ENCODE measurements around the gene TEX12. TPM values are rescaled to one million over a fixed set of nuclear protein-coding genes. Genes with fewer than 3 reads are reported as not detected.

The TEX12 gene
- total RNA-seq, 1 donor from 2014 or later: not detected

DNA sequence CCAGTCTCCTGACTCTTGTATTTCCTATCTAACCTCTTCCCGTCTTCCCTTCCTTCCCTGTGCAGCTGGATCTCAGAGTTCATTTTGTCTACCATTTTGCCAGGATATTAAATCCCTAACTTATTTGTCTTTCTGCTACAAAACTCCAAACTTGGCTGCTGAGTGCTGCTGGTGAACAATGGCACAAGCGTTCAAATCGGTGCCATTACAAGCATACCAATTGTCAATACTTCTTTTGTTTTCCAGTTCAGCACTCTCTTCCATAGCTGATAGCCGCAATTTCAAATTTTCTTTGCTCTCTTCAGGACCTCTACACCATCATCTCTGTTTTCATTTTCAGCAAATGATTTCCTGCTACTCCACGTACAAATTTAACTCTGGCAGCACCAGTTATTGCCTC is 16.7 kb upstream of the TEX12 start:
- H3K4me3 Mint-ChIP-seq (ENCODE audit: low read depth): no peak overlapping the region
- no peak for DNase-seq (ENCODE audit: low spot score, unreplicated experiment)
- TF ChIP-seq, protein P1, sequence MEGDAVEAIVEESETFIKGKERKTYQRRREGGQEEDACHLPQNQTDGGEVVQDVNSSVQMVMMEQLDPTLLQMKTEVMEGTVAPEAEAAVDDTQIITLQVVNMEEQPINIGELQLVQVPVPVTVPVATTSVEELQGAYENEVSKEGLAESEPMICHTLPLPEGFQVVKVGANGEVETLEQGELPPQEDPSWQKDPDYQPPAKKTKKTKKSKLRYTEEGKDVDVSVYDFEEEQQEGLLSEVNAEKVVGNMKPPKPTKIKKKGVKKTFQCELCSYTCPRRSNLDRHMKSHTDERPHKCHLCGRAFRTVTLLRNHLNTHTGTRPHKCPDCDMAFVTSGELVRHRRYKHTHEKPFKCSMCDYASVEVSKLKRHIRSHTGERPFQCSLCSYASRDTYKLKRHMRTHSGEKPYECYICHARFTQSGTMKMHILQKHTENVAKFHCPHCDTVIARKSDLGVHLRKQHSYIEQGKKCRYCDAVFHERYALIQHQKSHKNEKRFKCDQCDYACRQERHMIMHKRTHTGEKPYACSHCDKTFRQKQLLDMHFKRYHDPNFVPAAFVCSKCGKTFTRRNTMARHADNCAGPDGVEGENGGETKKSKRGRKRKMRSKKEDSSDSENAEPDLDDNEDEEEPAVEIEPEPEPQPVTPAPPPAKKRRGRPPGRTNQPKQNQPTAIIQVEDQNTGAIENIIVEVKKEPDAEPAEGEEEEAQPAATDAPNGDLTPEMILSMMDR (IDR thresholded peaks at IDR 0.05; ENCODE audit: unreplicated experiment): no peak
- H3K27me3 Mint-ChIP-seq: no peaks in the 10 kb centered on the region
- no peaks in the 10 kb centered on the region for H3K4me1 Mint-ChIP-seq (ENCODE audit: low read depth)
- no peaks in the 10 kb centered on the region for H3K36me3 Mint-ChIP-seq (ENCODE audit: insufficient read depth)
- H3K27ac Mint-ChIP-seq: no peak overlapping the region
- H3K9me3 Mint-ChIP-seq (ENCODE audit: low read depth): no peaks in the 10 kb centered on the region

DNA sequence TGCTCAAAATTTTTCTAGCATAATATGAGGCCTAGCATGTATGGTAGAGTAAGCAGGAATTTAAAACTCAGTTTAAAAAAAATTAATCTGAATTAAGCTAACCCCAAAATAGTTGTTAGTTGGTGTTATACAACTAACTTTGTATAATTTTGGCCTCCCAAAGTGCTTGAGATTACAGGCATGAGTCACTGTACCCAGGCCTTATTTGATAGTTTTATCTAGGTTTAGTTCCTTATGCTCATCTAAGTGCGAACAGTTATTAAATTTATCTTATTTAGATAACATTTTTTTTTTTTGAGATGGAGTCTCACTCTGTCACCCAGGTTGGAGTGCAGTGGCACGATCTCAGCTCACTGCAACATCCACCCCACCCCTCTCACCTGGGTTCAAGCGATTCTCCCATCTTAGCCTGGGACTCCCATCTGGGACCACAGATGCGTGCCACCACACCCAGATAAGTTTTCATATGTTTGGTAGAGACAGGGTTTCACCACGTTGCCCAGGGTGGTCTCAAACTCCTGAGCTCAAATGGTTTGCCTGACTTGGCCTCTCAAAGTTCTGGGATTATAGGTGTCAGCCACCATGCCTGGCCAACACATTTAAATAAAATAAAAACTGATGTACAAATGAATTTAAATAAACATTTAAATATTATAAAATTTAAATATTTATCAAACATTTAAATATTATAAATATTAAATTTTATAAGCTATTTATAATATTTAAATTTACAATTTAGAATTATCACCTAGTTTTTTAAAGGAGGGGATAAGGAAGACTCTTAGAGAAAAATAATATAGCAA is 10.8 kb upstream of the TEX12 start:
- Mint-ChIP-seq H3K27ac (no peak overlapping the region), H3K4me3 (ENCODE audit: low read depth) (no peak overlapping the region), H3K36me3 (ENCODE audit: insufficient read depth) (no peaks in the 10 kb centered on the region), H3K4me1 (ENCODE audit: low read depth) (peaks cover 6% of the 10 kb centered on the region), H3K27me3 (no peaks in the 10 kb centered on the region), H3K9me3 (ENCODE audit: low read depth) (no peaks in the 10 kb centered on the region)
- TF ChIP-seq, protein P1 (IDR thresholded peaks at IDR 0.05; ENCODE audit: unreplicated experiment): no peak
- DNase-seq (ENCODE audit: low spot score, unreplicated experiment): no peak

DNA sequence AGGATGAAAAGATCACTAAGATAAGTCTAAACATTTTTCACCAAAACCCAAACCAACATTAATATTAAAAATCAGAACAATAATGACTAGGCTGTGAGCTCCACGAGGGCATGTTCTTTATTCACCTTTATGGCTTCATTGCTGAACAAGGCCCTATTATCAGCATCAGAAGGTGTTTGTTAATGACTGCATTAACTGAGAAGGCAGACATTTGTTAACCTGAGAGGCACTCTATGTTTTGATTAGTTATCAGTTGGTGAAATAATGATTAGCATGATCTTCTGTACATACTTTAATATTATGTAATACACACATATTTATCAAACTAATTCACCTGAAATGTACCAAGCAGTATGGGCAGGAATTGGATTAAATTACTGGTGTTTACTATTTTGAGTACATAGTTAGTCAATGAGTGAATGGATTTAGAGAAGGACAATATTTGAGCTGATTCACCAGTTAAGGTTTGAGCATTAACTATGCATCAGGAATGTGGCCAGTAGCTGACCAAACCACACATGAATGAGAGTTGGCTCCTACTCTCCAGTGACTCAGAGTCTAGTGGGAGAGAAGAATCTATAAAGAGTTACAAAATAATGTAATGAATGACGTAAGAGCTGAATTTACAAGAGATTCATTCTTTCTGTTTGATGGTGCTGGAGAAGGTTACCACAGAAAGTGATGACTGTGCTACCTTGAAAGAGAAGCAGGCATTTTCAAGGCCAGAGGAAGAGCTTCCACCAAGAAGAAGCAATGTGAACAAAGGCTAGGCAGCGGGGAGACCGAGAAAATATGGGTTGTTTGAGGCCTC is 10.0 kb upstream of the TEX12 start:
- H3K27me3 Mint-ChIP-seq: no peaks in the 10 kb centered on the region
- H3K4me1 Mint-ChIP-seq (ENCODE audit: low read depth): peaks cover 6% of the 10 kb centered on the region

DNA sequence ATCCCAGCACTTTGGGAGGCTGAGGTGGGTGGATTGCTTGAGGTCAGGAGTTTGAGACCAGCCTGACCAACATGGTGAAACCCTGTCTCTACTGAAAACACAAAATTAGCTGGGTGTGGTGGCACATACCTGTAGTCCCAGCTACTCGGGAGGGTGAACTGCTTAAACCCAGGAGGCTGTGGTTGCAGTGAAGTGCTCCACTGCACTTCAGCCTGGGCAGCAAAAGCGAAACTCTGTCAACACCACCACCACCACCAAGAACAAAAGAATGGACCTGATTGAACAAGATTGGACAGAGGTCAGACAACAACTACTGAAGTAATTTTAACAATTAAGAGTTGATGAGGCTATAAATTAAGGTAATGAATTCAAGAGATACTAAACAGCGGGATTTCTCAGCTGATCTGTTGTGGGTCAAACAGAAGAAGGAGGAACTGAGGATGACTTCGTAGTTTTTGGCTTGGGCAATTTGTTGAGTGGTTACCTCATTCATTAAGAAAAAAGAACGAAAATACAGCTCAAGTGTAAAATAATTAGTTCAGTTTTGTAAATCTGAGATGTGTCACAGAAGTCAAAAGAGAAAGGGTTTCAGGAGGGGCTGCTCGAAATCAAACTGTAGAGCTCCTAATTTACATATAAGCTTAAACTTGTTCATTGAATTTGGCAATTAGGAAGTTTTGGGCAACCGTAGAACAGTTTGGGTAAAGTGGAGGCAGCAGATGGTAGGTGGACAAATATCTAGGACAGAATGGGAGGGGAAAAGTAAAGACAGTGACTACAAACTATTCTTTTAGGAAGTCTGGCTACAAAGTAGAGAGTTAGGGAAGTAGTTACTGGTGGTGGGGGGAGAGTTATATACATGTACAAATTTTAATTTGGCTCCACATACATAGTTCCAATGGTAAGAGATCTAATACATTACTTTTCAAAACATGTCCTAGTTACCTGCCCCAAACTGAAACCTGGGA is 7.8 kb upstream of the TEX12 start:
- no peaks in the 10 kb centered on the region for H3K36me3 Mint-ChIP-seq (ENCODE audit: insufficient read depth)
- no peak for DNase-seq (ENCODE audit: low spot score, unreplicated experiment)
- peaks cover 10% of the 10 kb centered on the region for H3K4me1 Mint-ChIP-seq (ENCODE audit: low read depth)
- TF ChIP-seq, protein P1 (IDR thresholded peaks at IDR 0.05; ENCODE audit: unreplicated experiment): no peak
- no peak overlapping the region for H3K27ac Mint-ChIP-seq
- no peaks in the 10 kb centered on the region for H3K27me3 Mint-ChIP-seq
- H3K9me3 Mint-ChIP-seq (ENCODE audit: low read depth): no peaks in the 10 kb centered on the region
- H3K4me3 Mint-ChIP-seq (ENCODE audit: low read depth): no peak overlapping the region

More for the DNA sequence above, 10.0 kb upstream of the TEX12 start:
- no peak for DNase-seq (ENCODE audit: low spot score, unreplicated experiment)
- no peaks in the 10 kb centered on the region for H3K36me3 Mint-ChIP-seq (ENCODE audit: insufficient read depth)
- no peak overlapping the region for H3K27ac Mint-ChIP-seq
- no peaks in the 10 kb centered on the region for H3K9me3 Mint-ChIP-seq (ENCODE audit: low read depth)
- TF ChIP-seq, protein P1 (IDR thresholded peaks at IDR 0.05; ENCODE audit: unreplicated experiment): no peak
- H3K4me3 Mint-ChIP-seq (ENCODE audit: low read depth): no peak overlapping the region
